Activated T-helper 2 cell treated with anti-CD3 and anti-CD28 coated beads, Interferon-gamma antibody, Interleukin-2, Interleukin-4, amounts not matched to agents 10 μg/mL and 5 μg/mL and 100 μg/mL, durations not matched to agents 14 hours and 24 hours and 36 hours (primary cell): ENCODE results near the gene ECHDC1. TPM values are rescaled to one million over a fixed set of nuclear protein-coding genes. Genes with fewer than 3 reads are reported as not detected.

Experiments
- total RNA-seq: library from RNA; stranded (reverse); gene quantifications from 2 replicates; pipeline ENCODE4 v1.2.3, GENCODE V29; 2022

Gene ECHDC1
- total RNA-seq, 1 donor from 2014 or later: 60.9 TPM

Other genes starting within 250 kb of the ECHDC1 start
- not detected in 2 replicates for gene RSPO3, start 224.9 kb downstream of the ECHDC1 start, total RNA-seq
- 18.7 and 19.1 TPM in 2 replicates for gene RNF146, start 76.7 kb downstream of the ECHDC1 start, total RNA-seq
- gene KIAA0408, start 115.8 kb upstream of the ECHDC1 start, total RNA-seq: 18.5 and 19.6 TPM in 2 replicates
- not detected in 2 replicates for gene C6orf58, start 233.6 kb upstream of the ECHDC1 start, total RNA-seq